Measurements from ENCODE around the gene HS6ST1.
"Not testable (repeated sequence)": the region's sequence is repeated elsewhere in the genome, so short reads cannot be mapped to it uniquely, and the experiment has no call there.

HS6ST1 gene

DNA sequence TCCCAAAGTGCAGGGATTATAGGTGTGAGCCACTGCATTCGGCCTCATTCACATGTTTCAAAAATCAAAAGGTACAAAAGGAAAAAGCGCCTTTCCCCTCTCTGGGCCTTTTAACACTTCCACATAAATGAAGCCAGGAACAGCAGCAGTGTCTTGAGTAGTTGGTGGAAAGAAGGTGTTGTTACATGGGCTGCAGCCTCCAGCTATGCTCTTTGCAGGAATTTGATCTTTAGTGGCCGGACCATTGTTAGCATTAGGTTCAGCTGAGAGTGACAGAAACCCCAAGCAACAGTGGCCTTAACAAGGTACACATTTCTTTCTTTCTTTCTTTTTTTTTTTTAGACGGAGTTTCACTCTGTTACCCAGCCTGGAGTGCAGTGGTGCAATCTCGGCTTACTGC is 59.1 kb downstream of the HS6ST1 start:
- no peak overlapping the region for H3K27ac Mint-ChIP-seq
- TF ChIP-seq, protein P1, sequence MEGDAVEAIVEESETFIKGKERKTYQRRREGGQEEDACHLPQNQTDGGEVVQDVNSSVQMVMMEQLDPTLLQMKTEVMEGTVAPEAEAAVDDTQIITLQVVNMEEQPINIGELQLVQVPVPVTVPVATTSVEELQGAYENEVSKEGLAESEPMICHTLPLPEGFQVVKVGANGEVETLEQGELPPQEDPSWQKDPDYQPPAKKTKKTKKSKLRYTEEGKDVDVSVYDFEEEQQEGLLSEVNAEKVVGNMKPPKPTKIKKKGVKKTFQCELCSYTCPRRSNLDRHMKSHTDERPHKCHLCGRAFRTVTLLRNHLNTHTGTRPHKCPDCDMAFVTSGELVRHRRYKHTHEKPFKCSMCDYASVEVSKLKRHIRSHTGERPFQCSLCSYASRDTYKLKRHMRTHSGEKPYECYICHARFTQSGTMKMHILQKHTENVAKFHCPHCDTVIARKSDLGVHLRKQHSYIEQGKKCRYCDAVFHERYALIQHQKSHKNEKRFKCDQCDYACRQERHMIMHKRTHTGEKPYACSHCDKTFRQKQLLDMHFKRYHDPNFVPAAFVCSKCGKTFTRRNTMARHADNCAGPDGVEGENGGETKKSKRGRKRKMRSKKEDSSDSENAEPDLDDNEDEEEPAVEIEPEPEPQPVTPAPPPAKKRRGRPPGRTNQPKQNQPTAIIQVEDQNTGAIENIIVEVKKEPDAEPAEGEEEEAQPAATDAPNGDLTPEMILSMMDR (IDR thresholded peaks at IDR 0.05): no peak
- no peak for DNase-seq
- no peak overlapping the region for H3K4me3 Mint-ChIP-seq
- no peaks in the 10 kb centered on the region for H3K9me3 Mint-ChIP-seq
- H3K4me1 Mint-ChIP-seq: peaks cover 4% of the 10 kb centered on the region
- peaks cover 16% of the 10 kb centered on the region for H3K27me3 Mint-ChIP-seq (ENCODE audit: low read depth, poor library complexity)
- H3K36me3 Mint-ChIP-seq (ENCODE audit: low read depth): no peaks in the 10 kb centered on the region

DNA sequence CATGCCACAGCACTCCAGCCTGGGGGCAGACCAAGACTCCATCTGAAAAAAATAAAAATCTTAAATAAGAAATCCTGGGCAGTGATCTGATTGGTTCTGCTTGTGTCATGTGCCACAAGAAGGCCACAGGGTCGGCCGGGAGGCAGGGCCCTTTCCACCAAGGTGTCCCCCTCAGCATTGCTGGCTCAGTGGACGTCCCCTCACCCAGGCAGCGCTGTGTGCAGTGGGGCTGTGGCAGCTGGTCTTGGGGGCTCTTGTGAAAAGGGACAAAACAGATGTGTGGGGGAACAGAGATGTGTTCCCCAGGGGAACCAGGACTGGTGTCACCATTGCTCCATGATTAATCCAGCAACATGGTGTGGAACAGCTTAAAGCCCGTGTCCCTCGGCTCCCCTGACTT is 60.5 kb downstream of the HS6ST1 start:
- Mint-ChIP-seq H3K36me3 (ENCODE audit: low read depth) (no peaks in the 10 kb centered on the region), H3K4me1 (peaks cover 4% of the 10 kb centered on the region), H3K9me3 (no peaks in the 10 kb centered on the region), H3K27ac (no peak overlapping the region), H3K27me3 (ENCODE audit: low read depth, poor library complexity) (peaks cover 18% of the 10 kb centered on the region), H3K4me3 (no peak overlapping the region)
- TF ChIP-seq, protein P1 (IDR thresholded peaks at IDR 0.05): no peak
- DNase-seq: no peak

DNA sequence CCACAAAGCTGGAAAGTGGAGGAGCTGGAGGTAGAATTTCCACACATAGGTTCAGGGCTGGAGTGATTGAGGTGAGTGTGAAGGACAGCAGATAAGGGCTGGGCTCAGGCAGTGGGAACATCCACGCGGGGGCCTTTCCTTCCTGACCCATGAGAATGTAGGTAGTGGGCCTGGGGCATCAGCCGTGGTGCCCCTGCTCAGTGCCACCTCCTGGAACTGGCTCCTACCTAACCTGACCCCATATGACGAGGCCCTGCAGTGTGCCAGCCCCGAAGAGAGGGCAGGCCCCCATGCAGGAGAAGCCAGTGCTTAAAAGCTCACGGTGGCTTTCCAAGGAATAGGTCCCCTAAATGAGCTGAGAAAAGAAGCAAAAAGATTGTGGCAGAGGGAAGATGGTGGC is 66.2 kb downstream of the HS6ST1 start:
- H3K4me3 Mint-ChIP-seq: no peak overlapping the region
- no peaks in the 10 kb centered on the region for H3K9me3 Mint-ChIP-seq
- H3K27ac Mint-ChIP-seq: no peak overlapping the region
- DNase-seq: no peak
- no peaks in the 10 kb centered on the region for H3K4me1 Mint-ChIP-seq
- H3K36me3 Mint-ChIP-seq (ENCODE audit: low read depth): no peaks in the 10 kb centered on the region
- TF ChIP-seq, protein P1 (IDR thresholded peaks at IDR 0.05): no peak
- H3K27me3 Mint-ChIP-seq (ENCODE audit: low read depth, poor library complexity): peaks cover 12% of the 10 kb centered on the region

DNA sequence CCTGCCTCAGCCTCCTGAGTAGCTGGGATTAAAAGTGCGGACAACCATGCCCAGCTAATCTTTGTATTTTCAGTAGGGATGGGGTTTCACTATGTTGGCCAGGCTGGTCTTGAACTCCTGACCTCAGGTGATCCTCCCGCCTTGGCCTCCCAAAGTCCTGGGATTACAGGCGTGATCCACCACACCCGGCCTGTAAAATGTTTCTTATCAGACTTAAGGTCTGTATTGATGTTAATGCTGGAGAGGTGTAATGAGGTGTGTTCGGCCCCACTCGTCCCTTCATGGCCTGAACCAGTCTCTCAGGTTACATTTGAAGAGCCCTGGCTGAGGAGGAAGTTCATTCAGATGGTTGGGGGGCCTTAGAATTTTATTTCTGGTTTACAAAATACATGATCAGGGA is 66.6 kb downstream of the HS6ST1 start:
- H3K4me3 Mint-ChIP-seq; H3K27ac Mint-ChIP-seq; DNase-seq; H3K36me3 Mint-ChIP-seq (ENCODE audit: low read depth); H3K4me1 Mint-ChIP-seq; H3K9me3 Mint-ChIP-seq: not testable (repeated sequence)
- H3K27me3 Mint-ChIP-seq (ENCODE audit: low read depth, poor library complexity): peaks cover 12% of the 10 kb centered on the region

DNA sequence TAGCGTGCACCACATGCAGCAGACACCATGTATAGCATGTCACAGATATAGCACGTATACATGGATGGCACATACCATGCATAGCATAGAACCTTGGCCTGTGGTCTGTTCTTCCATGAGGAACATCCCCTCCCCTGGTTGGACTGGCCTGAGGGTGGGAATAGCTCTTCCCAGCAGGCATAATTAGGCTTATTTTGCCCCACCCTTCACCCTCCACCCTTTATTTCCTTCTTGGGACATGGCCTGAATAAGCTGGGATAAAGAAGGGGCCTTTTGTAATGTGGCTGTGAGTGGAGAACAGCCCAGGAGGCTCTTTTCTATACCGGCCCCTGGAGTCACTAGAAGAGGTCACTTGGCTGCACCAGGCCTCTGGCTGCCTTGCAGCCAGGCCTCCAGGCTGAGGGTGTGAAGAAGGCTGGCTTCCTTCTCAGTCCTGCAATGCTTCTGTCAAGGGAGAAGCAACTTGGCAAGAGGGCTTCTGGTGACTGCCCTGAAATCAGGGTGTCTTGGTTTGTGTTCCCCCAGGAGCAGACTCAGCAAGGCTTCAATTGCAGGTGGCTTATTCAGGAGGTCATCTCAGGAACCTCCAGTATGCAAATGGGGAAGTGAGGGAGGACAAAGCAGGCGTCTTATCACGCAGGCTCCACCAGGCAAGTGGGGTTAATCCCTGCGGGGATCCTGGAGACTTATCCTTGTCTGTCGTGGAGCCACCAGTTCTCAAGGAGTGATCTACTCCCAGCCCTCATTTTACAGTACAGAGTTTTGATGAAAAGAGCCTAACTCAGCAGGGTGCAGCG is 68.2 kb downstream of the HS6ST1 start:
- Mint-ChIP-seq H3K27me3 (ENCODE audit: low read depth, poor library complexity) (peaks cover 7% of the 10 kb centered on the region), H3K27ac (no peak overlapping the region), H3K9me3 (no peaks in the 10 kb centered on the region), H3K4me3 (no peak overlapping the region), H3K4me1 (no peaks in the 10 kb centered on the region), H3K36me3 (ENCODE audit: low read depth) (no peaks in the 10 kb centered on the region)
- no peak for DNase-seq
- TF ChIP-seq, protein P1 (IDR thresholded peaks at IDR 0.05): no peak

DNA sequence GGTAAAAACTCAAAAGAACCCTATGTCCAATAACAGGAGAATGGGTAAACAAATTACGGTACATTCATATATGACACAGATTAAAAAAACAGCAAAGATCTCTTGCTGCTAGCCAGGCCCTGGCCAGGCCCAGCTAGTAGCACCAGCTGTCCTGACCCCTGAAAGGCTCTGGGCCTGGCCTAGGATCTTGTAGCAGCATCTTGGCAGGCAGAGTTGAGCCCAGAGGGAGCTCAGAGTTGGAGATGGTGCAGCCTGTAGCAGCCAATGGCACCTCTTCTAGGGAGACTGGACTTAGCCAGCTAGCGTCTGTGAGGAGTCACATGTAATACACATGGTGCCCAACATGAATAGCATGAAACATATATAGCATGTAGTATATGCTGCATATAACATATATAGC is 69.1 kb downstream of the HS6ST1 start:
- H3K27ac Mint-ChIP-seq: no peak overlapping the region
- no peak for DNase-seq

More for the DNA sequence above, 69.1 kb downstream of the HS6ST1 start:
- no peaks in the 10 kb centered on the region for H3K36me3 Mint-ChIP-seq (ENCODE audit: low read depth)
- H3K27me3 Mint-ChIP-seq (ENCODE audit: low read depth, poor library complexity): peaks cover 1% of the 10 kb centered on the region
- TF ChIP-seq, protein P1 (IDR thresholded peaks at IDR 0.05): no peak
- H3K9me3 Mint-ChIP-seq: no peaks in the 10 kb centered on the region
- H3K4me3 Mint-ChIP-seq: no peak overlapping the region
- H3K4me1 Mint-ChIP-seq: no peaks in the 10 kb centered on the region

All from nephron progenitor cell (in vitro differentiated cells).